ENCODE data around the gene HSPA9.
"Not testable (repeated sequence)": the region's sequence is repeated elsewhere in the genome, so short reads cannot be mapped to it uniquely, and the experiment has no call there.

HSPA9 gene

GRCh38 chr5:138529812-138530211 is 45.4 kb downstream of the HSPA9 start:
- no peak for DNase-seq (ENCODE audit: low read depth)

GRCh38 chr5:138528744-138529469 is 46.3 kb downstream of the HSPA9 start:
- DNase-seq (ENCODE audit: low read depth) = no peak

- DNase-seq (ENCODE audit: low read depth) = no peak
These were observed 47.0 kb downstream of the HSPA9 start for GRCh38 chr5:138528208-138528607.

- DNase-seq (ENCODE audit: low read depth) = no peak
These were observed 48.0 kb downstream of the HSPA9 start for GRCh38 chr5:138527170-138527569.

- no peak for DNase-seq (ENCODE audit: low read depth)
These were observed 51.8 kb downstream of the HSPA9 start for GRCh38 chr5:138523406-138523805.

GRCh38 chr5:138520971-138521370 is 54.2 kb downstream of the HSPA9 start:
- no peak for DNase-seq (ENCODE audit: low read depth)

GRCh38 chr5:138517437-138517836 is 57.8 kb downstream of the HSPA9 start:
- no peak for DNase-seq (ENCODE audit: low read depth)

GRCh38 chr5:138515556-138516245 is 59.5 kb downstream of the HSPA9 start:
- no peak for DNase-seq (ENCODE audit: low read depth)

- no peak for DNase-seq (ENCODE audit: low read depth)
These were observed 61.2 kb downstream of the HSPA9 start for GRCh38 chr5:138514021-138514420.

- DNase-seq (ENCODE audit: low read depth) = no peak
These were observed 66.2 kb downstream of the HSPA9 start for GRCh38 chr5:138508958-138509357.

GRCh38 chr5:138507485-138507884 is 67.7 kb downstream of the HSPA9 start:
- DNase-seq (ENCODE audit: low read depth) = not testable (repeated sequence)

- DNase-seq (ENCODE audit: low read depth) = no peak
These were observed 68.6 kb downstream of the HSPA9 start for GRCh38 chr5:138506370-138507306.

- no peak for DNase-seq (ENCODE audit: low read depth)
These were observed 70.4 kb downstream of the HSPA9 start for GRCh38 chr5:138504799-138505198.

Measured in activated T-cell treated with anti-CD3 and anti-CD28 coated beads for 24 hours (primary cell).